GM18511 (cell line): ENCODE measurements around the gene CXXC5.
A peak's percentile ranks its signal among the peaks of the same experiment; 100 is the strongest.
"Not testable (repeated sequence)": the region's sequence is repeated elsewhere in the genome, so short reads cannot be mapped to it uniquely, and the experiment has no call there.

Experiments used
- ATAC-seq: cut with Tn5 transposase; IDR thresholded peaks from one replicate; pipeline ENCODE4 v1.9.1; 2021; ENCODE audit warnings: mild to moderate bottlenecking, moderate library complexity; ENCODE audit not compliant: unreplicated experiment

CXXC5 gene

GRCh38 chr5:139648205-139649081 lies at the start of gene CXXC5:
CXXC5 (plus strand) TSS chr5:139648349; CDS start chr5:139680524, 32,175 bp downstream.
- ATAC-seq = peak; percentile 31

GRCh38 chr5:139598601-139598965 lies 49.6 kb upstream of the CXXC5 start:
- not testable (repeated sequence) for ATAC-seq

GRCh38 chr5:139600336-139600949 lies 47.7 kb upstream of the CXXC5 start:
- no peak for ATAC-seq

GRCh38 chr5:139601429-139601828 lies 46.7 kb upstream of the CXXC5 start:
- ATAC-seq = no peak

GRCh38 chr5:139601948-139602347 lies 46.2 kb upstream of the CXXC5 start:
- ATAC-seq = not testable (repeated sequence)

GRCh38 chr5:139605887-139606286 lies 42.3 kb upstream of the CXXC5 start:
- ATAC-seq = no peak

- ATAC-seq = no peak
These were observed 36.2 kb upstream of the CXXC5 start for GRCh38 chr5:139611703-139612584.

- no peak for ATAC-seq
These were observed 28.3 kb upstream of the CXXC5 start for GRCh38 chr5:139619861-139620260.

GRCh38 chr5:139625398-139625797 lies 22.8 kb upstream of the CXXC5 start:
- not testable (repeated sequence) for ATAC-seq

GRCh38 chr5:139630855-139631254 lies 17.3 kb upstream of the CXXC5 start:
- ATAC-seq = no peak

- no peak for ATAC-seq
These were observed 16.5 kb upstream of the CXXC5 start for GRCh38 chr5:139631520-139632165.

GRCh38 chr5:139633295-139634027 lies 14.7 kb upstream of the CXXC5 start:
- peak; percentile 31 for ATAC-seq

GRCh38 chr5:139634028-139634325 lies 14.2 kb upstream of the CXXC5 start:
- ATAC-seq = no peak

GRCh38 chr5:139634541-139634940 lies 13.6 kb upstream of the CXXC5 start:
- ATAC-seq = no peak

GRCh38 chr5:139635191-139635590 lies 13.0 kb upstream of the CXXC5 start:
- no peak for ATAC-seq

- no peak for ATAC-seq
These were observed 12.4 kb upstream of the CXXC5 start for GRCh38 chr5:139635606-139636206.

- peak; percentile 77 for ATAC-seq
These were observed 11.8 kb upstream of the CXXC5 start for GRCh38 chr5:139636207-139636792.

GRCh38 chr5:139636975-139637408 lies 11.2 kb upstream of the CXXC5 start:
- no peak for ATAC-seq

- ATAC-seq = peak; percentile 30
These were observed 10.6 kb upstream of the CXXC5 start for GRCh38 chr5:139637438-139638089.
